DMS114 treated with DMSO at 0.1 percent for 48 hours (cell line): ENCODE measurements around the gene RNU6-9.

ENCODE experiments used
- DNase-seq: peaks from one replicate; lab custom pipeline; 2025; ENCODE audit not compliant: unreplicated experiment; lab: John Stamatoyannopoulos, UW

The RNU6-9 gene

DNA sequence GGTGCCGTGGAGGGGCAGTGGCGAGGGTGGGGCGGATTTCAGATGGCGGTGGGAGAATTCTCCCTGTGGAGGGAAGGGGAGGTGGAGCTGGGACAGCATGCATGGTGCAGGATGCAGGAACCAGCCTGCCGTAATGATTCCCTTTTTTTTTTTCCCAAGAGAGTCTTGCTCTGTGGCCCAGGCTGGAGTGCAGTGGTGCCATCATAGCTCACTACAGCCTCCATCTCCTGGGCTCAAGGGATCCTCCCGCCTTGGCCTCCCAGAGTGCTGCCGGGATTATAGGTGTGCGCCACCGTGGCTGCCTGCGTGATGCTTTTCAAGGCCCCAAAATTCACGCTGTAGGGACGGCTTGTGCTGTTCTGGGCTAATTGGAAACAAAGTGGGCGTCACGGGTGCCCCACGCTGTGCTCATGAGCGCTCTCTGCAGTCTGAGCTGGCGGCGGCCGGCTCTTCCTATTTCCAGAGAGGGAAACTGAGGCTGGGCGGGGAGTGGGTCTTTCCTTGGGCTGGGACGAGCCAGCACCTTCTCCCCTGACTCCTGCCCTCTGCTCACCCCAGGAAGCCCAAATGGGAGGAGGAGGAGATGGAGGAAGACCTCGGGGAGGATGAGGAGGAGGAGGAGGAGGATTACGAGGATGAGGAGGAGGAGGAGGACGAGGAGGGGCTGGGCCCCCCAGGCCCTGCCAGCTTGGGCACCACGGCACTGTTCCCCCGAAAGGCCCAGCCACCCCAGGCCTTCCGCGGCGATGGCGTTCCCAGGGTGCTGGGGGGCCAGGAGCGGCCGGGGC, 38.8 kb downstream of the RNU6-9 start:
- DNase-seq: no peak

DNA sequence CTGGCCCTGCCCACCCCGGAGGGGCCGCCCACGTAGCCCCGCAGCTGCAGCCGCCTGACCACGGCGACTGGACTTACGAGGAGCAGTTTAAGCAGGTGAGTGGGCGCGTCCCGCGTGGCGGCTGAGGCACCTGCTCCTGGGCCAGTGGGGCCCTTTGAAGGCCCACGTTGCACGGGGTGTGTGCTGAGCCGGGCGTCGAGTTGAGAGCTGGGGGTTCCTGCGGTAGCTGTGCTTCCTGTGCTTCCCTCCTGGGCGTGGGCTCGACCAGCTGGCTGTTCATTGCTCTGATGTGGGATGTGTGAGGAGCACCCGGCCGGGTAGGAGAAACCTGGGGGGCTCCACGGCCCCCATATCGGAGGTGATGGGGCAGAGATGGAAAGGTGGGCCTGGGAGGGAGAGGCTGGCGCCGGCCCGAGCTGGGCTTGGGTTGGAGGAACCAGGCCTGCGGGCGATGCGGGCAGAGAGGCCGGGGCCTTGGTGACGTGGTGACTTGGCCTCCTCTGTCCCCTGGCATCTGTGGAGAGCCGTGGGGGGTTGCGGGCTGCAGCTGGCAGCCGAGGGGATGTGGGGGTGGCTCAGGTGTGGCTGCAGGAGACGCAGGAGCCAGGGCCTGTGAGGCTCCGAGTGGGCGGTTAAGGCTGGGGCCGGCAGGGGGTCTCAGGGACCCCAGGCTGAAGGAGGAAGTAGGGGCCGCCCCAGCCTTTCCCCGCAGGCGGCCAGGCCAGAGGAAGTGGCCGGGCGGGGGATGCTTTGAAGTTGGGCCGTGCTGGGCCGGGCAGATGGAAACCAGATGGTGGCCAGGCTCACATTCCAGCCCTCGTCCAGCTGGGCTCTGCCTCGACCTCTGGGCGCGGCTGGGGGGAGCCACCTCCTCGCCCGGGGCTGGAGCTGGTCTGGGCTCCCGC, 39.6 kb downstream of the RNU6-9 start:
- no peak for DNase-seq

DNA sequence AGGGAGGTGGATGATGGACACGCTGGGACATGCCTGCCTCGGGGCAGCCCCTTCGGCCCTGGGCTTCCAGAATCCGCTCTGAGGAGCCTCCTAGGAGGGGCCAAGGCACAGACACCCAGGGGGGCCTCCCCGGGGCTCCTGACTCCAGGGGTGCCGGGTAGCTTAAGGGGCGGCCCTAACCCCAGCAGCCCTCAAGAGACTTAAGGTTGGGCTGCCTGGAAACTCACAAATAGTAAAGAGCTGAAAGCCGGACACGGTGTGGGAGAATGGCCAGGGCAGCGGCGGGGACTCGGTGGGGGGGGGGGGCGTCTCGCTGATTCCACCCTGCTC, 40.2 kb downstream of the RNU6-9 start:
- no peak for DNase-seq

DNA sequence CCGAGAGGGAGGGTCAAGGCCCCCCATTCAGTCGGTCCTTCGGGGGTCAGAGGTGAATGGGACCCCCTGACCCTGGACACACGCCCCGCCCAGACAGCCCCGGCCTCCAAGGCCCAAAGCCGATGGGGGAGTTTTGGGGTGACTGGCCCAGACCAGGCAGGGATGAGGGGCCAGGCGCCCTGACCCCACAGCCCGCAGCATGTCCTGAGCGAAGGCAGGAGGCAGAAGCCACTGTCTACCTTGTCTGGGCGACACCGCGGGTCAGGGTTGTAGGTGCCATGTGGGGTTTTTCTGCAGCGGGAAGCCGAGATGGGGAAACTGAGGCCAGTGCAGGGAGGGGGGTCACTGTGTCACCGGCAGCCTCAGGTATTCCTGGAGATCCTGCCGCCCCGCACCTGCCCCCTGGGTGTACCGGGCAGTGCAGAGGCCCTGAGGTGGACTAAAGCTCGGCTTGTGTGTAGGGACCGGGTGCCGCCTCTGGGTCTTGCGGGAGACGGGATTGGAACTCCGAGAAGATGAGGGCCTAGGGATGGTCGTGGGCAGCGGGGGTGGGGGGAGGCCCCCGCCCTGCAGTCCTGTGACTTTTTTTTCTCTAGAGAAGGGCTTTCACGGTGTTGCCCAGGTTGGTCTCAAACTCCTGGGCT, 41.0 kb downstream of the RNU6-9 start:
- no peak for DNase-seq

DNA sequence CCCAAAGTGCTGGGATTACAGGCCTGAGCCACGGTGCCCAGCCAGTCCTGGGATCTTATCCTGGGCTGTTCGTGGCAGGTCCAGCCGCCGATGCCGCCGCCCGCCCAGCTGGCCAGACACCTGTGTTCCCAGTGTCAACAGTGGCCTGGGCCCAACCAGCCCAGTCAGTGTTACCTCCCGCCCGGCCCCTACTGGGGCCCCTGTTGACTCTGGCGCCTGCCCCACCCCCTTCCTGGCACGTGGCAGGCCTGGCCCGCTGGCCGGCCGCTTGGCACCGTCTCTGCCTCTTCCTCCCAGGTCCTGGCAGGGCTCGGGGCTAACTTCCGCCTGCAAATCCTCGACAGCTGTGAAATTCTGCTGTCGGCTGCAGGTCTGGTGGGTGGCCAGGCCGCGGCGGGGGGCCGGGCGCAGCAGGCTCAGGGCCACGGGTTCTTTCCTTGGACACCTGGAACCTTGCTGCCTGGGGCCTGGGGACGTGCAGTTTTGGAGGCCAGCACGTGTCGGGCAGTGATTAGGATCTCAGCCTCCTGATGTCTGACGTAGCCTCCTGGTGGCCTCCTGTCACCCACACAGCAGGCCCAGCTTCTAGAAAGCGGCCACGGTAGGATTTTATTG, 41.7 kb downstream of the RNU6-9 start:
- no peak for DNase-seq

DNA sequence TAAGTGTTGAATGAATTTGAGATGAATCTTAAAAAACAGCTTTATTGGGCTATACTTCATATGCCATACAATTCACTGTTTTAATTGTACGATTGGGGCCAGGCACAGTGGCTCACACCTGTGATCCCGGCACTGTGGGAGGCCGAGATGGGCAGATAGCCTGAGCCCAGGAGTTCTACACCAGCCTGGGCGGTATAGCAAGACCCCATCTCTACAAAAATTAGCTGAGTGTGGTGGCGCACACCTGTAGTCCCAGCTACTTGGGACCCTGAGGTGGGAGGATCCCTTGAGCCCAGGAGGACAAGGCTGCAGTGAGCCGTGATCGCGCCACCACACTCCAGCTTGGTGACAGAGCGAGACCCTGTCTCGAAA, 42.9 kb downstream of the RNU6-9 start:
- no peak for DNase-seq

DNA sequence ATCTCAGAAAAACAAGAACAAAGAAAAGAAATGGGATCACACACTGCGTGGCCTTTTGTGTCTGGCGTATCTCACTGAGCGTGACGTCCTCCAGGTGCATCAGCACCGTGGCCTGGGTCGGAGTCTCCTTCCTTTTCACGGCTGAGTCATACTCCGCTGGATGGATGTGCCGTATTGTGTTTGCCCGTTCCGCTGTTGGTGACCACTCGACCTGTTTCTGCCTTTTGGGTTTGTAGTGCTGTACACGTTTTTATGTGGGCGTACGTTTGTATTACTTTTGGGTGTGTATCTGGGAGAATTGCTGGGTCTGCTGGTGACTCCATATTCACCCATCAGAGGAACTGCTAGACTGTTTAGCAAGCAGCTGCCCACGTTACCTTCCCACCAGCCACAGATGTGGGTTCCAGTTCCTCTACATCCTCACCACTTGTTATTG, 44.0 kb downstream of the RNU6-9 start:
- DNase-seq: no peak

DNA sequence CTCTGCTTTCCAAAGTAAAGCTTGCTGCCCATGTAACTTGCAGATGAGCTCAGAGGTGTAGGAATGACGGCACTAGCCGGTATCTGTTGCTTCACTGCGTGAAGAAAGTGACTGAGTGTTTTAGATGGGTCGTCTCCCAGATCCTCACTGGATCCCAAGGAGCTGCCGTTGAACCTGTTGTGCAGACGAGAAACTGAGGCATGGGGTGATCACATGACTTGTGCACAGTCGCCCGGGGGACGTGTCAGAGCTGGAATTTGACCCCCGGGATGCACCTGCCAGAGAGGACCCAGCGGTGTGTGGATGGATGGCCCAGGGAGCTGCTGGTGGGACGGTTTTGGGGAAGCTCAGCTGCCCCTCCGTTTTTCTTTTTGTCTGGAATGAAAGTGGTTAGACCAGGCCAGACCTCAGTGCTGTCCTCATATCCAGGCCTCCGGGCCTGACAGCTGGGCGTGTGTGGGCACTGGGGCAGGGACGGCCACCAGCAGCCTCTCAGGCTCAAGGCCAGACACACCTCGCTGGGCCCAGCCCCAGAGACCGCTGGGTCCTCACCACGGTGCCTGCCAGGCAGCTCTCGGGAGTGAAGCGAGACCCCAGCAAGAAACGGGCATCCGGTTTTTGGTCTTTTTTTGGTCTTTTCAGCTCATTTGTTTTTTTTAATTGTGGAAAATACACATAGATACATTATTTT, 45.1 kb downstream of the RNU6-9 start:
- no peak for DNase-seq

DNA sequence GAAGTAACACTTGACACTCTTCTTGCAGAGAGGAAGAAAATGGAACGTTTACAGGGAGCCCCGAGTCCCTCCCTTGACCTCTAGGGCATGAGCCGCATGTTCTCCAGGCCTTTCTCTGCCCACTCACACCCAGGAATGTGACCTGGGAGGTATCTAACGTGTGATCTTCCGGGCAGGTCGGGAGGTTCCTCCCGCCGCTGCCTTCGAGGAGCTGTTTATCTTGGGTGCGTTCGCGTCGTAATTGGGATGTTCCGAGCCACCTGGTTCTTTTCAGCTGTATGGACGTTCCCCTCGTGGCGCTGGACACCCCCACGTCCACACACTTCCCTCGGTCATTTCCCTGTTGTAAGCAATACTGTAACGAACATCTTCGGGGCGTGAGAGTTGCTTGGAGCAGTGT, 46.2 kb downstream of the RNU6-9 start:
- DNase-seq: no peak

DNA sequence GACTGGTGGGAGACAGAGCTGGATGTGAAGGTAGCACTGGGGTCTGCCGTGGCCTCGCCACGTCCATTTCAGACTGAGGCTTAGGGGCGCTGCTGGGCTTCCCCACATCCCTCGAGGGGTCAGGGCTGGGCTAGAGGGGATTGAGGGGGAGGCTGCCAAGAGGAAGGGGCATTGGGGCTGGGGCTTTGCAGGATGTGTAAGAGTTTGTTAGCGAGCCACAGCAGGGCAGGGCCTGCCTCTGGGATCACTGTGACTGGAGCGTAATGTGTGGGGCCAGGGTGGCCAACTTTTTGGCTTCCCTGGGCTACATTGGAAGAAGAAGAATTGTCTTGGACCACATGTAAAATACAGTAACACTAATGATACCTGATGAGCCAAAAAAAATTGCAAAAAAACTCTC, 46.6 kb downstream of the RNU6-9 start:
- no peak for DNase-seq

DNA sequence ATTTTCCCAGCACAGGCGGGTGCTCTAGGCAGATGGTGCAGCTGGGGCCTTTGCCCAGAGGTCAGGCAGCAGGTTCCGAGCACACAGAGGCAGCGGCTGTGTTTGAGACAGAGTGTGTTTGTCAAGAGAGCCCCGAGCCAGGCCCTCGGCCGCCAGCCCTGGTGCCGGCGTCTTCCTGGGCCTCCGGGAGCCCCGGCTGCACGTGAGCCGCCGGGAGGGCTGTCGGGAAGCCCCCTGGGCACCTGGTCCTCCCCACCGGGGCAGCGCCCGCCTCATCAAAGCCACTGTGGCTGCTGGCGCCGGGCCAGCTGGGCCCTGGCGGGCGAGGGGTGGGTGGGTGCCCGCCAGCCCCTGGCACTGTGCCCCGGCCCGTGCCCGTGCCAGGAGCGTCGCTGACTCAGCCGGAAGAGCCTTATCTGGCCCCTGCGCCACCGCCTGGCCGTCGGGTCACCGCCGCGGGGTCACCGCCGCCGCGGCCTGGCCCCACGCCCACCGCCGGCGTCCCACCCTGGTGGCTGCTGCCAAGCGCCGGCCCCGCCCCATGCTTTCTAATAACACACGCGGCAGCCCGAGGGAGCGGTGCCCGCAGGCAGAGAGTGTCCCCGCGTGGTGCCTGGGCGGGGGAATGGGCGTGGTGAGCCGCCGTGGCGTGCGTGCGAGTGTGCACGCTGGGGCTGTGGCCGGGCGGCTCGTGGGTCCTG, 47.5 kb downstream of the RNU6-9 start:
- no peak for DNase-seq

DNA sequence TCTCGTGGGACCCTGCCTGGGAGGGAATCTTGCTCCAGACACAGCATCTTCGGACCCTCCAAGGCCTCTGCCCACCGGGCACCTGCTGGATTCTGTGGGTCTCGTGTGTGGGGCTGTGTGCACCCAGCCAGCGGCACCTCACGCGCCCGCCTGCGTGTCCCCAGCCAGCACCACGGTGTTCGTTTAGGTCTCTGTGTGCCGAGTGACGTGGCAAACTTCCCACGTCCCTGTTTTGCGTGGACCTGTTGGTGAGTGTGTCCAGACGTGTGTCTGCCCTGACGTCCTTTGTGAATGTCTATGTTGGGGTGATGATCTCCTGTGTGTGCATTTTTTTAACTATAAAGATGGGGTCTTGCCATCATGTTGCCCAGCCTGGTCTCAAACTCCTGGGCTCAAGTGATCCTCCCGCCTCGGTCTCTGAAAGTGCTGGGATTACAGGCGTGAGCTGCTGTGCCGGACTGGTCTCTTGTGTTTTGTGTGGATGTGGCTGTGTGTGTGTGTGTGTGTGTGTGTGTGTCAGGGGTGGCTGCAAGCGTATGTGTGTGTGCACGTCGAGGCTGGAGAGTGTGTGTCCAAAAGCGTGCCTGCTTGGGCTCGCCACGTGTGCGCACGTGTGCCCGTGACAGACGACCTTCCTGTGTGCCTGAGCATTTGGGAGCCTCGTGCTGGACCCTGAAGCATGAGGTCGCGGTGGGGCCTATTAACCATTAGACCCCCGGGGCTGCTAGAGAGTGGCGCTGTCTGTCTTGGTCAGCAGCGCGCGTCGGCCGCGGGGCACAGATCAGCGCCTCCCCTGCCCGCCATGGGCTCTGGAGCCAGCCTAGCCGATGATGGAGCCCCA, 48.2 kb downstream of the RNU6-9 start:
- no peak for DNase-seq

DNA sequence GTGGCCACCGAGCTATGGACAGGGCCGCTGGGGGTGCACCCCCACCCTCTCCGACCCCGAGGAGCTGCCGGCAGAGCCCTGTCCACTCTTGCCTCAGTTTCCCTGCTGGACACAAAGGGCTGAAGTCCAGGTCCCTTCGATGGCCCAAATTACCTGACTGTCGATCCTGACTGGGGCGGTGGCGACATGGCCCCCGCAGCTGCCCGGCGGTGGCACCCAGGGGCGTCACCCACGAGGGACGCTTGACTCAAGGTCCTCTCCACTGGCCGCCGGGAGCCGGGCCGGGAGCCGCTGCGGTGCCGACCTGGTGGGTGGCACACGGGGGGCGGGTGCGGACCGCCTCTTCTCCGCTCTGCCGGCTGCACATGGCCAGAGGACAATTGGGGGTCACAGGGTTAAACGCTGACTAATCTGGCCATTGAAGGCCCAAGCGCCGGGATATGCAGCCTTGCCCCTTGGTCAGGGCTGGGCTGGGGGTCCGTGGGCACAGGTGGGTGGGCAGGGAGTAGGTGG, 48.9 kb downstream of the RNU6-9 start:
- no peak for DNase-seq
